ENCODE measurements around the gene TMTC2.

The TMTC2 gene

GRCh38 chr12:83039413-83039812 is 352.7 kb downstream of the TMTC2 start:
- DNase-seq: no peak

GRCh38 chr12:83040339-83040738 is 353.6 kb downstream of the TMTC2 start:
- no peak for DNase-seq

GRCh38 chr12:83040991-83041390 is 354.3 kb downstream of the TMTC2 start:
- no peak for DNase-seq

GRCh38 chr12:83042441-83043200 is 355.9 kb downstream of the TMTC2 start:
- no peak for DNase-seq

DNA sequence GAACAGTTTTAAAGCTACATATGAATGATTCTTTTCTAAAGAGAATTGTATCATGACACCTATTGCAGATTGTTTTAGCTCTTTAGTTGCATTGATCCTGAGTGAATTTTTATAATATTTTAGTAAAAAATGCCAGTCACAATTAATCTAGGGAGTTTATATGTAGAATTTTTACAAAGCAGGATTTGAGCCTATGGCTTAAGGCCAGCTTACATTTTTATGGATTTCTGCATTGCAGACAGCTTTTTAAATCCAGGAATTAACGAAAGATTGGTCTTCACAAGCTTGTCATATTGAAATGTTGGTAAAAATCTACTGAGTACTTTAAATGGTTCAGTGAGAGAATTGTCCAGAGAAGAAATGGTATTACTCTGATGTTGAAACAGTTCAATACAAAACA is 358.0 kb downstream of the TMTC2 start:
- DNase-seq: no peak

DNA sequence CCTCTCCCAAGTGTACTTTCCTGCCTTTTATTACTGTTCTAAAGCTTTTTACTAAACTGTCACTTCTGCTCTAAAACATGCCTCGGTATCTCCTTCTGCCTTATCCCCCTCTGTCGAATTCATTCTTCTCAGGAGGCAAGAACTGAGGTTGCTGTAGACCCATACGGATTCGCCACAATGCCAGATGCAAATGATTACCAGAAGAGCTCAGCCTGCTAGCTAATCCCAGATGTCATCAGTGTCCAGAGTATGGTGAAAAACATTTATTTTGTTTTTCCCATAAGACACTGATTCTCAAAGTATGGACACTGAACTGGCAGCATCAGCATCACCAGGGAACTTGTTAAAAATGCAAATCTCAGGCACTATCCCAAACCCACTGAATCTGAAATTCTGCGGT is 359.3 kb downstream of the TMTC2 start:
- DNase-seq: no peak

GRCh38 chr12:83049306-83049705 is 362.6 kb downstream of the TMTC2 start:
- no peak for DNase-seq

- DNase-seq: no peak
Observed at GRCh38 chr12:83052890-83053541, 366.3 kb downstream of the TMTC2 start.

- DNase-seq: no peak
Observed at GRCh38 chr12:83057436-83057835, 370.7 kb downstream of the TMTC2 start.

- no peak for DNase-seq
Observed at GRCh38 chr12:83059107-83059506, 372.4 kb downstream of the TMTC2 start.

- DNase-seq: no peak
Observed at GRCh38 chr12:83065562-83065961, 378.9 kb downstream of the TMTC2 start.

- DNase-seq: no peak
Observed at GRCh38 chr12:83067981-83068380, 381.3 kb downstream of the TMTC2 start.

GRCh38 chr12:83074358-83074894 is 387.7 kb downstream of the TMTC2 start:
- DNase-seq: no peak

DNA sequence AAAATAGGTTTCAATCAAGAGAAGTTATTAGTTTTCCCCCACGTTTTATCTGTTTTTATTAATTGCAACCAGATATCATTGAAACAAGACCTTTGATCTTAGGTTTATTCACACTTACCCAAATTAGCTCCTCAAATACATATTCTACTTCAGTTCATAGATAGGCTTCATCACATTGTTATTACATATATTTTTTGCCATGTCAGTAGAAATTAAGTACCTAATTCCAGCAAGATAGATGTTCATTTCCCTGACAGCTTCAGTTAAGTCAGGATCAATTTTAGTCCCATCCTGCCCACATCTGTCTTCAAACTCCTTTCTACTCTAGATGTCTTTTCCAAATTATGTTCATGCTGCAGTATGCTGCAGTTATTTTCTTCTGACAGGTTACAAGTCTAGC is 388.8 kb downstream of the TMTC2 start:
- no peak for DNase-seq

DNA sequence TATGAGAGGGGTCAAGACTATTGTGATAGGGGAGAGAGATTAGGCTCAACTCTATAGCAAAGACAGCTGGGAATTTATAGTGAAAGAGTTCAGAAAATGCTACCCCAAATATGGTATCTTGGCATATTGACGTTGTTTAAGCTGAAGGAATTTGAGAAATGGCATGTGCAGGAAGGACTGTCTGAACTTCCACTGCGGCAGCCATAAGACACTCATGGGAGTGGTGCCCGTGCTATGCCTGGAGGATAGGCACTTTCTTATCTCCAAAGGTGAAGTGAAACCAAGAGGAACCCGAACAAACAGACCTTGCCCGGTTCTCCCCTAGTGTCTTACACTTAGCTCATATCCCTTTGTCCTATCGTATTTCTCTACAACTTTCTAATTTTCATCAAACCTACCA is 390.3 kb downstream of the TMTC2 start:
- DNase-seq: no peak

- no peak for DNase-seq
Observed at GRCh38 chr12:83082690-83083276, 396.1 kb downstream of the TMTC2 start.

DNA sequence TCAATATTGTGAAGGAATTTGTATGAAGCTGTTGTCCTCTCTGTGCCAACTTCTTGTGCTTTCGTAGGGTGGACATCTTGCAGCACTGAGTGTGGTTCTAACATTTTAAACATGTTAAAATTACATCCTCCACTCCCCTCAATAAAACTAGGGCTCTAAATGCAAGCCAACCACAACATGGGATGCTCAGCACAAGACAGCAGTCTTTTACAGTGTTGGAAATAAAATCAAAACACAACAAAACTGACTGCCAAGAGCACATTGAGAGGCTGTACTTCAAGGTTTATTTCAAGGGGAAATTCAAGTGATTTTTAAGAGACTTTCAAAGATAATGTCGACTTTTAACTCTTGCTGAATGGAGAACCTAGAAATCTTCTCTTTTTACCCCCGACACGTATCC is 396.9 kb downstream of the TMTC2 start:
- no peak for DNase-seq

DNA sequence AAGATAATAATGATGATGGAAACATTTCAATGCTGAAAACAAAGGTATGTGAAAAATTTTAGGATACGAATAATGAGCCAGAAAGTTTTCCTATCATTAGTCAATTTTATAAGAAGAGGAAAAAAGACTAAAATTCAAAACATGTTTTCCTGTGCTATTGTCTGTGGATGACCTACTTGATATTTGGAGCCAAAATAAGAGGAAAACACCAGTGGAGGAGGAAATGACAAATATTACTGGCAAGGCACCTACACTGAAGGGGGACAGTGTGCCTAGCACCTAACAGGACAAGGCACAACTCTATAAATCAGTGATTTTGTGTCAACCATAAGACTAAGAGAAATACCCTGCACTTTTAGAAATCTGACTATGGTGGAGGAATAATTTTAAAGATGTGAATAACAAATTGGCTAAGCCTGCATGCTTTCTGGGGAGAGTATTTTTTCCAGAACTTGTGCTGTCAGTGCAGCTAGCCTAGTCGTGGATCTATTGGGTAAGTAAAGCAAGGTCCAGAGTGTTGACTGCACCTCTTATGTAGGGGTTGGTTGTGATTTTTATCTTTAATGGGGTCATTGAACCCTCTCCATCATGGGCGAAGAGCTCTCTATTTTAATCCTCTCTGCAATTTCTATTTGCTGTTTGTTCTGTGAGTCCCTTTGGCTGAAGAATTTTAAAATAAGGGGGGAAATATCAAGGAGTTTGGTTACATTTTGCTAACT is 398.0 kb downstream of the TMTC2 start:
- DNase-seq: no peak

GRCh38 chr12:83086023-83086422 is 399.3 kb downstream of the TMTC2 start:
- no peak for DNase-seq

GRCh38 chr12:83089575-83089974 is 402.9 kb downstream of the TMTC2 start:
- no peak for DNase-seq

DNA sequence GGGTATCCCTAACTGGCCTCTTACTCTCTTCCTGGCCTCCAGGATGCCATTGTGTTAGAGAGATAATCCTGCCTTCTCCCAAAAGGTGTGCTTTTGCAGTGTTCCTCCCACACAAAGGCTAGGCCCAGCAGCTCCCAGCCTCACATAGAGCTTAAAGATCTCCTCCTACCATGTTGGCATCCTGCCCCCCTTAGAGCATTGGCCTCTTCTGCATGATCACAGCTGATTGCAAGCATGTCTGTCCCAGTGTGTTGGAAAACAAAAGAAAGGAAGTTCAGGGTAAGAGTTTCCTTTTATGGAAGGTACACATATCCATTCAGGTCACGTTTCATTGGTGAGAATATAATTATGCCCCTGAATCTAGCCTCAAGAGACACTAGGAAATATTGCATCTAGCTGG is 405.4 kb downstream of the TMTC2 start:
- DNase-seq: no peak

DNA sequence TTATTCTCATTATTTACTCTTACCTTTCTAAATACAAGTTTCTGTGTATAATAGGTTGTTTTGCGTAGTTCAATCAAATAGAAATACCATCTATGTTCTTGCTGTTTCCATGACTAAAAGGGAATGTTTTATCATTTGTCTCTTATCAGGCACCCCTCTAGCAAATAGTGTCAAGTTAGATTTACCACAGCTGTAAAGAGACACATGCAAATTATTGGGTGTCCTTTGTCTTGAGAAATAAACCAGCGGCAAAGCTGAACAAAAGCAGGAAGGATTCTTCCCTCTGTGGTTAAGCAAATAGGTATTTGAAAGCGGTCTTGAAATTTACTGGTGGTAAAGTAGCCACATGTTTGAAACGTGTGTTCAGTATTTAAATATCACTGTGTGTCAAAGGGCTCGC is 405.9 kb downstream of the TMTC2 start:
- no peak for DNase-seq

GRCh38 chr12:83093426-83093825 is 406.7 kb downstream of the TMTC2 start:
- DNase-seq: no peak
